Umbilical cord (tissue), 2 donors: ENCODE results near the gene HS1BP3. TPM values are rescaled to one million over a fixed set of nuclear protein-coding genes. Genes with fewer than 3 reads are reported as not detected.
A peak's percentile ranks its signal among the peaks of the same experiment; 100 is the strongest.

Experiments
- DNase-seq: peaks from one replicate; pipeline ENCODE4 v3.0.0-alpha.2; 2015; ENCODE audit warnings: low spot score
- total RNA-seq: library from RNA; depleted of rRNA; stranded (reverse); fragments of >200 nt; gene quantifications from one replicate; pipeline ENCODE4 v1.2.3, GENCODE V29; 2014; ENCODE audit warnings: low replicate concordance; ENCODE audit not compliant: insufficient read depth

Gene HS1BP3
- total RNA-seq, 1 donor from 2014 or later, result 18.5 TPM

- no peak for DNase-seq
These were observed 5.1 kb downstream of the HS1BP3 start for GRCh38 chr2:20645761-20646160.

GRCh38 chr2:20645301-20645701, 5.6 kb downstream of the HS1BP3 start:
- DNase-seq, result no peak

- DNase-seq, result no peak
These were observed 7.1 kb downstream of the HS1BP3 start for GRCh38 chr2:20643826-20644225.

- no peak for DNase-seq
These were observed 7.8 kb downstream of the HS1BP3 start for GRCh38 chr2:20643060-20643459.

GRCh38 chr2:20642055-20642971, 8.6 kb downstream of the HS1BP3 start:
- DNase-seq, result peak; percentile 54

- DNase-seq, result no peak
These were observed 9.5 kb downstream of the HS1BP3 start for GRCh38 chr2:20641123-20641985.

GRCh38 chr2:20640411-20641122, 10.3 kb downstream of the HS1BP3 start:
- no peak for DNase-seq

GRCh38 chr2:20638646-20639430, 12.1 kb downstream of the HS1BP3 start:
- DNase-seq, result no peak

- no peak for DNase-seq
These were observed 12.9 kb downstream of the HS1BP3 start for GRCh38 chr2:20638014-20638413.

GRCh38 chr2:20637147-20637546, 13.8 kb downstream of the HS1BP3 start:
- no peak for DNase-seq

GRCh38 chr2:20635675-20636584, 15.0 kb downstream of the HS1BP3 start:
- DNase-seq, result peak; percentile 83

GRCh38 chr2:20635113-20635510, 15.8 kb downstream of the HS1BP3 start:
- no peak for DNase-seq

- peak; percentile 43 for DNase-seq
These were observed 16.3 kb downstream of the HS1BP3 start for GRCh38 chr2:20634507-20635112.

- DNase-seq, result no peak
These were observed 16.9 kb downstream of the HS1BP3 start for GRCh38 chr2:20633794-20634506.

GRCh38 chr2:20633001-20633400, 17.9 kb downstream of the HS1BP3 start:
- DNase-seq, result no peak

GRCh38 chr2:20632446-20632990, 18.4 kb downstream of the HS1BP3 start:
- DNase-seq, result no peak

GRCh38 chr2:20631617-20632307, 19.1 kb downstream of the HS1BP3 start:
- no peak for DNase-seq

- no peak for DNase-seq
These were observed 19.9 kb downstream of the HS1BP3 start for GRCh38 chr2:20630967-20631366.
